Astrocyte (in vitro differentiated cells and primary cell): ENCODE data around the gene SFT2D1. TPM values are rescaled to one million over a fixed set of nuclear protein-coding genes. Genes with fewer than 3 reads are reported as not detected.

Experiments used
- DNase-seq: peaks from one replicate; pipeline ENCODE4 v3.0.0-alpha.2; 2010; ENCODE audit warnings: low read depth
- FAIRE-seq: peaks from 2 replicates; lab custom pipeline; 2011; peaks lifted over from hg19 to GRCh38; lab: Jason Lieb, UNC
- H2AFZ ChIP-seq: 2 replicates; pipeline ENCODE4 v1.6.0; 2012; ENCODE audit warnings: low read depth, low read length, inconsistent platforms
- H3K27ac ChIP-seq: 2 replicates; pipeline ENCODE4 v1.5.1; 2011; ENCODE audit warnings: low read depth, low read length, inconsistent platforms
- H3K27me3 ChIP-seq: 2 replicates; pipeline ENCODE4 v1.6.0; 2011; ENCODE audit warnings: low read length, inconsistent platforms; ENCODE audit not compliant: insufficient read depth
- H3K36me3 ChIP-seq: 2 replicates; pipeline ENCODE4 v1.5.1; 2011; ENCODE audit warnings: low read length, inconsistent platforms; ENCODE audit not compliant: insufficient read depth
- H3K4me1 ChIP-seq: 2 replicates; pipeline ENCODE4 v1.5.1; 2011; ENCODE audit warnings: low read length, inconsistent platforms; ENCODE audit not compliant: insufficient read depth
- H3K4me2 ChIP-seq: 2 replicates; pipeline ENCODE4 v1.6.0; 2012; ENCODE audit warnings: low read length, inconsistent platforms
- H3K4me3 ChIP-seq: 2 replicates; pipeline ENCODE4 v1.5.1; 2011; ENCODE audit warnings: low read depth, mild to moderate bottlenecking, low read length, inconsistent platforms; ENCODE audit not compliant: insufficient read depth
- H3K79me2 ChIP-seq: 2 replicates; pipeline ENCODE4 v1.6.0; 2012; ENCODE audit warnings: mild to moderate bottlenecking, low read length, inconsistent platforms; ENCODE audit not compliant: insufficient read depth
- H3K9ac ChIP-seq: 2 replicates; pipeline ENCODE4 v1.6.0; 2012; ENCODE audit warnings: mild to moderate bottlenecking, low read length, inconsistent platforms
- H3K9me3 ChIP-seq: 2 replicates; pipeline ENCODE4 v1.5.1; 2012; ENCODE audit warnings: low read depth, mild to moderate bottlenecking, low read length, inconsistent platforms; ENCODE audit not compliant: insufficient read depth
- H4K20me1 ChIP-seq: 2 replicates; pipeline ENCODE4 v1.6.0; 2012; ENCODE audit warnings: low read length, inconsistent platforms; ENCODE audit not compliant: insufficient read depth
- H3K27ac Mint-ChIP-seq: one replicate; pipeline ENCODE4 v1.8.0; 2021; ENCODE audit warnings: mild to moderate bottlenecking, mixed read lengths; ENCODE audit not compliant: unreplicated experiment
- H3K27me3 Mint-ChIP-seq: one replicate; pipeline ENCODE4 v1.8.0; 2021; ENCODE audit warnings: low read depth, mixed read lengths; ENCODE audit not compliant: unreplicated experiment
- H3K36me3 Mint-ChIP-seq: one replicate; pipeline ENCODE4 v1.8.0; 2021; ENCODE audit warnings: low read depth, mixed read lengths; ENCODE audit not compliant: unreplicated experiment
- H3K4me1 Mint-ChIP-seq: one replicate; pipeline ENCODE4 v1.8.0; 2021; ENCODE audit warnings: low read depth, mixed read lengths; ENCODE audit not compliant: unreplicated experiment
- H3K4me3 Mint-ChIP-seq: one replicate; pipeline ENCODE4 v1.8.0; 2021; ENCODE audit warnings: mild to moderate bottlenecking, moderate library complexity, mixed read lengths; ENCODE audit not compliant: unreplicated experiment
- H3K9me3 Mint-ChIP-seq: one replicate; pipeline ENCODE4 v1.8.0; 2021; ENCODE audit warnings: mild to moderate bottlenecking, mixed read lengths; ENCODE audit not compliant: unreplicated experiment
- EZH2 ChIP-seq: IDR thresholded peaks from 2 replicates; pipeline ENCODE4 v1.6.1; 2012; ENCODE audit warnings: mild to moderate bottlenecking, low read length, inconsistent platforms; ENCODE audit not compliant: insufficient read depth
- total RNA-seq: library from RNA; stranded (reverse); gene quantifications from 2 replicates; pipeline ENCODE4 v1.2.1, GENCODE V29; 2021
- TF ChIP-seq, protein P1 (sequence below): IDR thresholded peaks from 2 replicates; pipeline ENCODE4 v1.5.1; 2011; ENCODE audit warnings: low read depth, mild to moderate bottlenecking, inconsistent platforms, low read length, moderate library complexity; ENCODE audit not compliant: insufficient read depth

SFT2D1 gene
- total RNA-seq, 1 donor from 2014 or later: 63.9 TPM

- Histone ChIP-seq H2AFZ (no peak overlapping the region), H3K36me3 (no peaks in the 10 kb centered on the region), H3K27me3 (peaks cover 7% of the 10 kb centered on the region), H3K9ac (no peak overlapping the region), H3K79me2 (no peaks in the 10 kb centered on the region), H3K9me3 (no peaks in the 10 kb centered on the region), H3K4me3 (no peak overlapping the region), H4K20me1 (no peaks in the 10 kb centered on the region), H3K4me1 (no peaks in the 10 kb centered on the region), H3K4me2 (no peak overlapping the region), H3K27ac (no peak overlapping the region)
- no peaks in the 10 kb centered on the region for H3K4me1 Mint-ChIP-seq
- no peaks in the 10 kb centered on the region for H3K9me3 Mint-ChIP-seq
- no peak overlapping the region for H3K27ac Mint-ChIP-seq
- FAIRE-seq (no peak), DNase-seq (no peak)
- H3K4me3 Mint-ChIP-seq: no peak overlapping the region
- no peaks in the 10 kb centered on the region for H3K36me3 Mint-ChIP-seq
- no peak for TF ChIP-seq EZH2
- TF ChIP-seq, protein P1, sequence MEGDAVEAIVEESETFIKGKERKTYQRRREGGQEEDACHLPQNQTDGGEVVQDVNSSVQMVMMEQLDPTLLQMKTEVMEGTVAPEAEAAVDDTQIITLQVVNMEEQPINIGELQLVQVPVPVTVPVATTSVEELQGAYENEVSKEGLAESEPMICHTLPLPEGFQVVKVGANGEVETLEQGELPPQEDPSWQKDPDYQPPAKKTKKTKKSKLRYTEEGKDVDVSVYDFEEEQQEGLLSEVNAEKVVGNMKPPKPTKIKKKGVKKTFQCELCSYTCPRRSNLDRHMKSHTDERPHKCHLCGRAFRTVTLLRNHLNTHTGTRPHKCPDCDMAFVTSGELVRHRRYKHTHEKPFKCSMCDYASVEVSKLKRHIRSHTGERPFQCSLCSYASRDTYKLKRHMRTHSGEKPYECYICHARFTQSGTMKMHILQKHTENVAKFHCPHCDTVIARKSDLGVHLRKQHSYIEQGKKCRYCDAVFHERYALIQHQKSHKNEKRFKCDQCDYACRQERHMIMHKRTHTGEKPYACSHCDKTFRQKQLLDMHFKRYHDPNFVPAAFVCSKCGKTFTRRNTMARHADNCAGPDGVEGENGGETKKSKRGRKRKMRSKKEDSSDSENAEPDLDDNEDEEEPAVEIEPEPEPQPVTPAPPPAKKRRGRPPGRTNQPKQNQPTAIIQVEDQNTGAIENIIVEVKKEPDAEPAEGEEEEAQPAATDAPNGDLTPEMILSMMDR: no peak
- peaks cover 31% of the 10 kb centered on the region for H3K27me3 Mint-ChIP-seq
Observed at GRCh38 chr6:166274739-166275370, 67.5 kb downstream of the SFT2D1 start.

DNA sequence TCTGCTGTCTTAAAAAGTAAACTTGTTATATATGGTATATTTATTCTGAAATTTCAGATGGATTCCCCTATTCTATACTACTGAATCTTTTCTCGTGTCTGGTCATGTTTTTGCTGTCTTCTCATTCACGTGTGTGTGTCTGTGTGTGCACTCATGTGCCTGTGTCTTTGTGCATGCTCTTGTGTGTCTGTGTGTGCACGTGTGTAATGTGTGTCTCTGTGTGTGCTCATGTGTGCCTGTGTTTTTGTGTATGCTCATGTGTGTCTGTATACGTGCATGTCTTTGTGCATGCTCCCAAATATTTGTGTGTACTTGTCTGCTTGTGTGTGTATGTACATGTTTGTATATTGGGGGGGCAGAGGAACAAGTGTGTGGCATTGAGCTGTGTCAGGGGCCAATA, 68.2 kb downstream of the SFT2D1 start:
- Histone ChIP-seq H3K79me2 (no peaks in the 10 kb centered on the region), H3K4me1 (no peaks in the 10 kb centered on the region), H3K27ac (no peak overlapping the region), H3K9ac (no peak overlapping the region), H3K27me3 (peaks cover 9% of the 10 kb centered on the region), H3K4me3 (no peak overlapping the region), H4K20me1 (no peaks in the 10 kb centered on the region), H3K9me3 (no peaks in the 10 kb centered on the region), H3K36me3 (no peaks in the 10 kb centered on the region), H2AFZ (no peak overlapping the region), H3K4me2 (no peak overlapping the region)
- Mint-ChIP-seq H3K27ac (no peak overlapping the region), H3K4me3 (no peak overlapping the region), H3K27me3 (peaks cover 35% of the 10 kb centered on the region), H3K36me3 (no peaks in the 10 kb centered on the region), H3K9me3 (no peaks in the 10 kb centered on the region), H3K4me1 (no peaks in the 10 kb centered on the region)
- no peak for DNase-seq
- no peak for FAIRE-seq
- TF ChIP-seq, protein P1: no peak
- TF ChIP-seq EZH2: no peak

DNA sequence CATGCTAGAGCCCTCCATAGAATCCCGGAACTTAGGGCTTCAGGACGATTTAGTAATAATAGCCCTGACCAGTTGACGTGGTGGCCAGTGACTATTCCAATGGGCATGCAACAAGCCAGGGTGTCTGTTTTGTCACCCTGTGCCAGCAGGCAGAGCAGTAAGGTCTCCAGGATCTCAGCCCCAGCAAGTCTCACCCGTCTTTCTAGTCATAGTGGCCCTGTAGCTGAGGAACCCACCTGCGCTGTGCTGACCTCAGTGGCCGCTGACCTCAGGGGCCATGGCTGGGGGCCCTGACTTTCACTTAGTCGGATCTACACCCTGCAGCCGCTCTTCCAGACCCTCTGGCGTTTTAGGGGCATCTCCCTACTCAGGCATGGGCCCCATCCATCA, 71.0 kb downstream of the SFT2D1 start:
- no peak overlapping the region for H3K27ac Mint-ChIP-seq
- H3K79me2 ChIP-seq: no peaks in the 10 kb centered on the region
- H3K4me1 ChIP-seq: no peaks in the 10 kb centered on the region
- H3K4me2 ChIP-seq: no peak overlapping the region
- no peaks in the 10 kb centered on the region for H3K9me3 Mint-ChIP-seq
- no peaks in the 10 kb centered on the region for H3K36me3 ChIP-seq
- peaks cover 23% of the 10 kb centered on the region for H3K27me3 ChIP-seq
- no peaks in the 10 kb centered on the region for H4K20me1 ChIP-seq
- no peak overlapping the region for H2AFZ ChIP-seq
- H3K27me3 Mint-ChIP-seq: peaks cover 48% of the 10 kb centered on the region
- no peak overlapping the region for H3K4me3 ChIP-seq
- TF ChIP-seq, protein P1: no peak
- TF ChIP-seq EZH2: no peak
- no peaks in the 10 kb centered on the region for H3K36me3 Mint-ChIP-seq
- no peaks in the 10 kb centered on the region for H3K4me1 Mint-ChIP-seq
- DNase-seq (no peak), FAIRE-seq (no peak)
- H3K27ac ChIP-seq: no peak overlapping the region
- H3K9ac ChIP-seq: no peak overlapping the region
- no peak overlapping the region for H3K4me3 Mint-ChIP-seq
- H3K9me3 ChIP-seq: no peaks in the 10 kb centered on the region
